Tibial artery (tissue), 4 donors: ENCODE measurements around the gene ARMH3.
"Not testable (repeated sequence)": the region's sequence is repeated elsewhere in the genome, so short reads cannot be mapped to it uniquely, and the experiment has no call there.

Experiments used
- DNase-seq, 2 donors: peaks; one replicate each; pipeline ENCODE4 v3.0.0-alpha.2; 2019
- H3K27ac ChIP-seq, 2 donors: fragments of 200-600 bp; sonication (generic) in 1 of 2; 1 replicate in 1 of 2; 2 replicates in 1 of 2; pipeline ENCODE4 v1.5.1; 2018 to 2019; ENCODE audit warnings: mild to moderate bottlenecking in 1 of 2
- H3K27me3 ChIP-seq, 2 donors: fragments of 200-600 bp; sonication (generic) in 1 of 2; one replicate each; pipeline versions ENCODE4 v1.5.1 to v1.6.0; 2016 to 2019
- H3K36me3 ChIP-seq, 3 donors: fragments of 200-600 bp; sonication (generic) in 2 of 3; one replicate each; pipeline ENCODE4 v1.5.1; 2016 to 2019; ENCODE audit warnings: mild to moderate bottlenecking in 2 of 3
- H3K4me1 ChIP-seq, 4 donors: fragments of 200-600 bp; sonication (generic) in 2 of 4; 1 replicate in 3 of 4; 2 replicates in 1 of 4; pipeline ENCODE4 v1.5.1; 2016 to 2019
- H3K4me3 ChIP-seq, 2 donors: fragments of 200-600 bp; sonication (generic) in 1 of 2; 1 replicate in 1 of 2; 2 replicates in 1 of 2; pipeline ENCODE4 v1.5.1; 2018 to 2019; ENCODE audit warnings: mild to moderate bottlenecking in 2 of 2
- H3K9me3 ChIP-seq, 3 donors: fragments of 200-600 bp; sonication (generic) in 1 of 3; one replicate each; pipeline ENCODE4 v1.5.1; 2016 to 2019
- CTCF ChIP-seq, 2 experiments: fragments of 200-600 bp in 1 of 2; fragments of 450-650 bp in 1 of 2; IDR thresholded peaks; one replicate each; pipeline ENCODE4 v1.5.1; 2017 to 2019; ENCODE audit warnings: antibody characterized with exemption in 2 of 2, mild to moderate bottlenecking in 1 of 2, moderate library complexity in 1 of 2
- intact Hi-C: fragments of 100-400 bp; cut with DNase I; formaldehyde crosslinking; loops from one replicate; pipeline ENCODE4 v1.15.0; 2023; ENCODE audit warnings: low total_unique reads

ARMH3 gene

GRCh38 chr10:102040305-102041050, 15.5 kb downstream of the ARMH3 start:
- Histone ChIP-seq H3K4me3 (no peak overlapping the region), H3K4me1 (peaks cover 0 to 7% (median 0%) of the 10 kb centered on the region in 4 donors), H3K27ac (no peak overlapping the region), H3K27me3 (no peaks in the 10 kb centered on the region), H3K36me3 (peaks cover 20 to 36% (median 29%) of the 10 kb centered on the region in 3 donors), H3K9me3 (no peaks in the 10 kb centered on the region)
- no peak for TF ChIP-seq CTCF (IDR thresholded peaks at IDR 0.05)
- intact Hi-C loops = no loop called here
- no peak for DNase-seq

GRCh38 chr10:102038410-102038809, 17.6 kb downstream of the ARMH3 start:
- Histone ChIP-seq H3K4me3 (no peak overlapping the region), H3K27me3 (no peaks in the 10 kb centered on the region), H3K27ac (no peak overlapping the region), H3K36me3 (peaks cover 21 to 56% (median 43%) of the 10 kb centered on the region in 3 donors), H3K4me1 (peaks cover 0 to 7% (median 0%) of the 10 kb centered on the region in 4 donors), H3K9me3 (no peaks in the 10 kb centered on the region)
- TF ChIP-seq CTCF (IDR thresholded peaks at IDR 0.05) = no peak
- intact Hi-C loops = no loop called here
- DNase-seq = no peak

GRCh38 chr10:102035807-102036206, 20.2 kb downstream of the ARMH3 start:
- H3K27me3 ChIP-seq, H3K4me3 ChIP-seq, intact Hi-C loops, DNase-seq, H3K4me1 ChIP-seq, H3K27ac ChIP-seq, H3K9me3 ChIP-seq: not testable (repeated sequence)
- peaks cover 40 to 82% (median 54%) of the 10 kb centered on the region in 3 donors for H3K36me3 ChIP-seq

GRCh38 chr10:102033787-102034186, 22.2 kb downstream of the ARMH3 start:
- intact Hi-C loops = no loop called here
- Histone ChIP-seq H3K4me1 (no peaks in the 10 kb centered on the region), H3K27me3 (no peaks in the 10 kb centered on the region), H3K9me3 (no peaks in the 10 kb centered on the region), H3K36me3 (peaks cover 31 to 91% (median 55%) of the 10 kb centered on the region in 3 donors), H3K4me3 (no peak overlapping the region), H3K27ac (no peak overlapping the region)
- no peak for TF ChIP-seq CTCF (IDR thresholded peaks at IDR 0.05)
- DNase-seq = no peak

- no peaks in the 10 kb centered on the region for H3K4me1 ChIP-seq
- no peaks in the 10 kb centered on the region for H3K9me3 ChIP-seq
- no peak for DNase-seq
- no peaks in the 10 kb centered on the region for H3K27me3 ChIP-seq
- intact Hi-C loops = no loop called here
- no peak for TF ChIP-seq CTCF (IDR thresholded peaks at IDR 0.05)
- H3K36me3 ChIP-seq = peaks cover 53 to 97% (median 62%) of the 10 kb centered on the region in 3 donors
- H3K27ac ChIP-seq = no peak overlapping the region
- no peak overlapping the region for H3K4me3 ChIP-seq
Measured at GRCh38 chr10:102027261-102027660, 28.7 kb downstream of the ARMH3 start.

- Histone ChIP-seq H3K27ac (no peak overlapping the region), H3K36me3 (peaks cover 62 to 97% (median 67%) of the 10 kb centered on the region in 3 donors)
- DNase-seq = no peak
Measured at GRCh38 chr10:102024799-102025198, 31.2 kb downstream of the ARMH3 start.

More at GRCh38 chr10:102024799-102025198, 31.2 kb downstream of the ARMH3 start:
- no peak for TF ChIP-seq CTCF (IDR thresholded peaks at IDR 0.05)
- intact Hi-C loops = no loop called here
- Histone ChIP-seq H3K4me1 (no peaks in the 10 kb centered on the region), H3K9me3 (no peaks in the 10 kb centered on the region), H3K4me3 (no peak overlapping the region), H3K27me3 (no peaks in the 10 kb centered on the region)
